Osteoblast (primary cell): Measurements from ENCODE around the gene ZDHHC14. TPM values are rescaled to one million over a fixed set of nuclear protein-coding genes. Genes with fewer than 3 reads are reported as not detected.

Experiments
- DNase-seq: peaks from one replicate; pipeline ENCODE4 v3.0.0; 2011; ENCODE audit warnings: low spot score, mixed read lengths; ENCODE audit not compliant: insufficient read length; ENCODE audit errors: missing footprints
- H2AFZ ChIP-seq: 2 replicates; pipeline ENCODE4 v1.6.0; 2011; ENCODE audit warnings: mild to moderate bottlenecking, low read length
- H3K27ac ChIP-seq: 2 replicates; pipeline ENCODE4 v1.5.1; 2011; ENCODE audit warnings: mild to moderate bottlenecking, low read depth, low read length, moderate library complexity
- H3K27me3 ChIP-seq: 2 replicates; pipeline ENCODE4 v1.6.0; 2012; ENCODE audit warnings: mild to moderate bottlenecking, control low read depth, inconsistent platforms, low read length, moderate library complexity; ENCODE audit not compliant: insufficient read depth
- H3K36me3 ChIP-seq: 2 replicates; pipeline ENCODE4 v1.5.1; 2011; ENCODE audit warnings: mild to moderate bottlenecking, low read length, control low read depth, moderate library complexity; ENCODE audit not compliant: insufficient read depth
- H3K4me1 ChIP-seq: 2 replicates; pipeline ENCODE4 v1.5.1; 2011; ENCODE audit warnings: mild to moderate bottlenecking, low read length, control low read depth, moderate library complexity; ENCODE audit not compliant: insufficient read depth
- H3K4me2 ChIP-seq: 2 replicates; pipeline ENCODE4 v1.6.0; 2011; ENCODE audit warnings: mild to moderate bottlenecking, low read length; ENCODE audit not compliant: insufficient read depth
- H3K4me3 ChIP-seq: fragments of 200-600 bp; sonication (generic); 3 replicates; pipeline ENCODE4 v1.5.1; 2012; ENCODE audit warnings: mild to moderate bottlenecking, low read length, inconsistent platforms; ENCODE audit not compliant: insufficient read depth
- H3K79me2 ChIP-seq: 2 replicates; pipeline ENCODE4 v1.6.0; 2012; ENCODE audit warnings: mild to moderate bottlenecking, low read length, control low read depth, inconsistent platforms; ENCODE audit not compliant: insufficient read depth
- H3K9me3 ChIP-seq: 2 replicates; pipeline ENCODE4 v1.5.1; 2011; ENCODE audit warnings: low read depth, low read length, control low read depth
- H4K20me1 ChIP-seq: 2 replicates; pipeline ENCODE4 v1.6.0; 2012; ENCODE audit warnings: mild to moderate bottlenecking, low read length, control low read depth; ENCODE audit not compliant: insufficient read depth
- total RNA-seq: library from RNA; depleted of rRNA; stranded (reverse); fragments of >200 nt; gene quantifications from 2 replicates; pipeline ENCODE4 v1.2.3, GENCODE V29; 2012
- TF ChIP-seq, protein P1 (sequence below): IDR thresholded peaks from 2 replicates; pipeline ENCODE4 v1.5.1; 2011; ENCODE audit warnings: mild to moderate bottlenecking, low read depth, low read length, moderate library complexity; ENCODE audit errors: extremely low read depth

The ZDHHC14 gene
- total RNA-seq, 1 donor, result 1.4 TPM

DNA sequence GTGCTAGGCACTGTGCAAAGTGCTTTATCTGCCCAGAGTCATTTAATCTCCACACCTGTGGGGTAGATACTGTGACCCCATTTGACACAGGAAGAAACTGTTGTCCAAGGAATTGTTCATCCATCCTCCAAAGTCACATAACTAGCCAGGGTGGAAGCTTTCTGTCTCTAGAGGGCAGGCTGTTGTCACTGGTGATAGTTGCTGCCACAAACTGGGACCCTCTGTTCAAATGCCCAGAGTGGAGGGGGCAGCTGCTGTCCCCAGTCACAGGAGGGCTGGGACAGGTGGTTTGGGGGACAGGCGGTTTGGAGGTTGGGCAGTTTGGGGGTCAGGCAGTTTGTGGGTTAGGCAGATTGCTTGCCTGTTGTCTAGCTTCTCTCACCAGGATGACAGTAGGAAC, 41.6 kb upstream of the ZDHHC14 start:
- peaks cover 8% of the 10 kb centered on the region for H3K27me3 ChIP-seq
- TF ChIP-seq, protein P1, sequence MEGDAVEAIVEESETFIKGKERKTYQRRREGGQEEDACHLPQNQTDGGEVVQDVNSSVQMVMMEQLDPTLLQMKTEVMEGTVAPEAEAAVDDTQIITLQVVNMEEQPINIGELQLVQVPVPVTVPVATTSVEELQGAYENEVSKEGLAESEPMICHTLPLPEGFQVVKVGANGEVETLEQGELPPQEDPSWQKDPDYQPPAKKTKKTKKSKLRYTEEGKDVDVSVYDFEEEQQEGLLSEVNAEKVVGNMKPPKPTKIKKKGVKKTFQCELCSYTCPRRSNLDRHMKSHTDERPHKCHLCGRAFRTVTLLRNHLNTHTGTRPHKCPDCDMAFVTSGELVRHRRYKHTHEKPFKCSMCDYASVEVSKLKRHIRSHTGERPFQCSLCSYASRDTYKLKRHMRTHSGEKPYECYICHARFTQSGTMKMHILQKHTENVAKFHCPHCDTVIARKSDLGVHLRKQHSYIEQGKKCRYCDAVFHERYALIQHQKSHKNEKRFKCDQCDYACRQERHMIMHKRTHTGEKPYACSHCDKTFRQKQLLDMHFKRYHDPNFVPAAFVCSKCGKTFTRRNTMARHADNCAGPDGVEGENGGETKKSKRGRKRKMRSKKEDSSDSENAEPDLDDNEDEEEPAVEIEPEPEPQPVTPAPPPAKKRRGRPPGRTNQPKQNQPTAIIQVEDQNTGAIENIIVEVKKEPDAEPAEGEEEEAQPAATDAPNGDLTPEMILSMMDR, result no peak
- H3K4me2 ChIP-seq, result no peak overlapping the region
- H2AFZ ChIP-seq, result no peak overlapping the region
- no peak for DNase-seq
- no peak overlapping the region for H3K4me3 ChIP-seq
- no peaks in the 10 kb centered on the region for H3K36me3 ChIP-seq
- no peak overlapping the region for H3K27ac ChIP-seq
- H3K9me3 ChIP-seq, result no peaks in the 10 kb centered on the region
- no peaks in the 10 kb centered on the region for H3K79me2 ChIP-seq
- no peaks in the 10 kb centered on the region for H3K4me1 ChIP-seq
- H4K20me1 ChIP-seq, result no peaks in the 10 kb centered on the region

DNA sequence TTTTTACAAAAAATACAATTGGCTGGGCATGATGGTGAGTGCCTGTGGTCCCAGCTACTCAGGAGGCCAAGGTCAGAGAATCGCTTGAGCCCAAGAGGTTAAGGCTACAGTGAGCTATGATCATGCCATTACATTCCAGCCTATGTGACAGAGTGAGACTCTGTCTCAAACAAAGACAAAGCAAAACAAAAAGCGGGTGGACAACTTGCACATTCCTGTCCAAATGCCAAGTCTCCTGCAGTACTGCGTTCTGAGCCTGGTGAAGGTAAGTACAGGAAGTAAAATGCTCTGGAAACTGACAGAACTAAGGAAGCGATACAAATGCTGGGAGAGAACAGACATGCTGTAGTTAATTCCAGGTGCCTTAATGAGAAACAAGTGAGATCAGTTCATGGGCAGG, 37.3 kb upstream of the ZDHHC14 start:
- H3K4me2 ChIP-seq, result no peak overlapping the region
- no peaks in the 10 kb centered on the region for H3K79me2 ChIP-seq
- DNase-seq, result no peak
- H3K4me3 ChIP-seq, result no peak overlapping the region
- H3K27me3 ChIP-seq, result peaks cover 11% of the 10 kb centered on the region
- no peaks in the 10 kb centered on the region for H4K20me1 ChIP-seq
- H2AFZ ChIP-seq, result no peak overlapping the region
- no peaks in the 10 kb centered on the region for H3K4me1 ChIP-seq
- H3K9me3 ChIP-seq, result no peaks in the 10 kb centered on the region
- no peak overlapping the region for H3K27ac ChIP-seq
- TF ChIP-seq, protein P1, result no peak
- no peaks in the 10 kb centered on the region for H3K36me3 ChIP-seq

DNA sequence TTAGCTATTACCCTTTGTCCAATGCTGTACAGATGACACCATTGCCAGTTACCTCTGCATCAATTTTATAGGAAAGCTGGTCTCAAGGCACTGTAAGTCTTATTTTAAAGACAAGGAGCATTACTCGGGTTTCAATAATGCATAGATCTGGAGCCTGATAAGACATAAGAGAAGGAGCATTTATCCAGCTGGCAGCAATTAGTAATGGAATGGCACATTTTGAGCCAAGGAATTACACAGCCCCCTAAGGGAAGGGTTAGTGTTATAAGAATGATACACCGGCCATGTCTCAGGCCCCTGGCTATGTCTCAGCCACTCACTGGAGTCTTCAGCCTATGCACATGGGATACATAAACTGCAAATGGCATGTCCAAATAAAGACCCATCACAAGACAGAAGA, 34.6 kb upstream of the ZDHHC14 start:
- no peak for DNase-seq
- Histone ChIP-seq H3K27me3 (peaks cover 11% of the 10 kb centered on the region), H3K4me2 (no peak overlapping the region), H3K4me3 (no peak overlapping the region), H3K36me3 (no peaks in the 10 kb centered on the region), H4K20me1 (no peaks in the 10 kb centered on the region), H3K27ac (no peak overlapping the region), H3K4me1 (no peaks in the 10 kb centered on the region), H3K9me3 (no peaks in the 10 kb centered on the region), H3K79me2 (no peaks in the 10 kb centered on the region), H2AFZ (no peak overlapping the region)
- TF ChIP-seq, protein P1, result no peak

DNA sequence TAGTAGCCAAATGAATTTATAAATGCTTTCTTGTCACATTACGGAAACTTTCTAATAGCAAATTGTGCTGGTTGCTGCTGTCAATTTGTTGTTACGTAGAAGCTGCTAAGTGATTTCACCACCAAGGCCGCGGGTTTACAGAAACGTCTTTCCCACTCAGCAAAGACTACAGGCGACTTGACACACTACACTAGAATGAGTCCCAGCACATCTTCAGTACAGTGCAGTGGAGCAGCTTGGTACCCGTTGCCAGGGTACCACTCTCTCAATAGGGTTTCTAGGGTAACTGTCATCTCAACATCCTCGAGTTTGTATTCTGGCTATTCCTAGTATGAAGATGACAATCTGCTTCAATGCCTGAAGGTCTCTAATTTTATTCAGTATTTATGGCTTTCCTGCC, 22.7 kb upstream of the ZDHHC14 start:
- TF ChIP-seq, protein P1, result no peak
- Histone ChIP-seq H3K36me3 (no peaks in the 10 kb centered on the region), H3K79me2 (no peaks in the 10 kb centered on the region), H4K20me1 (no peaks in the 10 kb centered on the region), H3K9me3 (no peaks in the 10 kb centered on the region), H3K4me3 (no peak overlapping the region), H2AFZ (no peak overlapping the region), H3K4me1 (no peaks in the 10 kb centered on the region), H3K4me2 (no peak overlapping the region), H3K27me3 (peaks cover 6% of the 10 kb centered on the region), H3K27ac (no peak overlapping the region)
- DNase-seq, result no peak
